ENCODE results near the gene ADAMTS9. TPM values are rescaled to one million over a fixed set of nuclear protein-coding genes. Genes with fewer than 3 reads are reported as not detected.

Gene ADAMTS9
- total RNA-seq, 4 donors from 2014 or later: 36.4 to 218 (median 99.1) TPM

GRCh38 chr3:64653101-64653500, 34.7 kb downstream of the ADAMTS9 start:
- TF ChIP-seq CTCF (IDR thresholded peaks at IDR 0.05; ENCODE audit: low read depth): no peak

- TF ChIP-seq CTCF (IDR thresholded peaks at IDR 0.05; ENCODE audit: low read depth): no peak
Measured at GRCh38 chr3:64651741-64652241, 36.0 kb downstream of the ADAMTS9 start.

GRCh38 chr3:64651303-64651702, 36.5 kb downstream of the ADAMTS9 start:
- no peak for TF ChIP-seq CTCF (IDR thresholded peaks at IDR 0.05; ENCODE audit: low read depth)

- no peak for TF ChIP-seq CTCF (IDR thresholded peaks at IDR 0.05; ENCODE audit: low read depth)
Measured at GRCh38 chr3:64650715-64651114, 37.1 kb downstream of the ADAMTS9 start.

GRCh38 chr3:64650096-64650622, 37.6 kb downstream of the ADAMTS9 start:
- no peak for TF ChIP-seq CTCF (IDR thresholded peaks at IDR 0.05; ENCODE audit: low read depth)

- no peak for TF ChIP-seq CTCF (IDR thresholded peaks at IDR 0.05; ENCODE audit: low read depth)
Measured at GRCh38 chr3:64648927-64649906, 38.6 kb downstream of the ADAMTS9 start.

GRCh38 chr3:64647825-64648224, 40.0 kb downstream of the ADAMTS9 start:
- no peak for TF ChIP-seq CTCF (IDR thresholded peaks at IDR 0.05; ENCODE audit: low read depth)

Measured in subcutaneous adipose tissue (tissue), 4 donors.